ENCODE results near the gene ATP11A.
A peak's percentile ranks its signal among the peaks of the same experiment; 100 is the strongest.
"Not testable (repeated sequence)": the region's sequence is repeated elsewhere in the genome, so short reads cannot be mapped to it uniquely, and the experiment has no call there.

Gene ATP11A

DNA sequence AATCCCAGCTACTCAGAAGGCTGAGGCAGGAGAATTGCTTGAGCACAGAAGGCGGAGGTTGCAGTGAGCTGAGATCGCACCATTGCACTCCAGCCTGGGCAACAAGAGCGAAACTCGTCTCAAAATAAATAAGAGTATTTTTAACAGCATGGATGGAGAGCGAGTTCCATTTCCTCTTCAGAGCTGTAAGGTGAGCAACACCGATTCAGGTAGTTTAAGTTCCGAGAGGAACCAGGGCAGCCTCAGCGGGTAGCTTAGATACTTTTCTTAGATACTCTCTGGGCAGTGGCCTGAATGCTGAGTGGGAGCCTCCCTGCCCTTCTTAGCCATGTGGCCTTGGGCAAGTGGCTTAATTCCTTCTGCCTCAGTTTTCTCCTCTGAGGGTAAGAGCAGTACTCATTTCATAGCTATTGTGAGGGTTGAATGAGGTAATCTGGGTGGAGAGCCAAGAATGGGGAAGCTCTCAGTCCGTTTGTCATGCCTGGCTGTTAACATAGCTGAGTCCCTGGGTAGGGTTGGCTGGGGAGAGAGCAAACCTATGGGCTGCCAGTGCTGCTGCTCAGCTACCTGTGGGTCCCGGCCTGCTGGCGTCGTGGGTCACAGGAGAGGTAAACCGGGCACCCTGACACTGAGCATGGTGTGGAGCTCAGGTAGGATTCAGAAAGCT, 4.1 kb downstream of the ATP11A start:
- peak; percentile 64 for DNase-seq

DNA sequence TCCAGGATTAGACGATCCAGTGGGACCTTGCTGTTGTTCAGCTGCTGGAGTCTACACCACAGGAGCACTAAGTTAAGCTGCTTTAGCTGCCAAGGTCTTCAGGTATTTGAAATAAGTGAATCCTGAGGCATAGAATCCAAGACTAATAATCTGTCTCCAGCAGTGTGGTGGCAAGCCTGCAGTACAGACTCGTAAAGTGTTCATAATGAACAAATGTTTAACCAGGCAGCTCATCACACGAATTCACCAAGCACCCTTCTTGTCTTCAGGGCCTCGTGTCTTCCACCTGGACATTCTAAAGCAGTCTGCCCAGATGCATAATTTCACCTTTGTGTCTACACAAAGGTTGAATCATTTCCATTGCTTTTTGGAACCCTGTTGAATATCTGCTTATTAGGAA, 5.3 kb downstream of the ATP11A start:
- no peak for DNase-seq

DNA sequence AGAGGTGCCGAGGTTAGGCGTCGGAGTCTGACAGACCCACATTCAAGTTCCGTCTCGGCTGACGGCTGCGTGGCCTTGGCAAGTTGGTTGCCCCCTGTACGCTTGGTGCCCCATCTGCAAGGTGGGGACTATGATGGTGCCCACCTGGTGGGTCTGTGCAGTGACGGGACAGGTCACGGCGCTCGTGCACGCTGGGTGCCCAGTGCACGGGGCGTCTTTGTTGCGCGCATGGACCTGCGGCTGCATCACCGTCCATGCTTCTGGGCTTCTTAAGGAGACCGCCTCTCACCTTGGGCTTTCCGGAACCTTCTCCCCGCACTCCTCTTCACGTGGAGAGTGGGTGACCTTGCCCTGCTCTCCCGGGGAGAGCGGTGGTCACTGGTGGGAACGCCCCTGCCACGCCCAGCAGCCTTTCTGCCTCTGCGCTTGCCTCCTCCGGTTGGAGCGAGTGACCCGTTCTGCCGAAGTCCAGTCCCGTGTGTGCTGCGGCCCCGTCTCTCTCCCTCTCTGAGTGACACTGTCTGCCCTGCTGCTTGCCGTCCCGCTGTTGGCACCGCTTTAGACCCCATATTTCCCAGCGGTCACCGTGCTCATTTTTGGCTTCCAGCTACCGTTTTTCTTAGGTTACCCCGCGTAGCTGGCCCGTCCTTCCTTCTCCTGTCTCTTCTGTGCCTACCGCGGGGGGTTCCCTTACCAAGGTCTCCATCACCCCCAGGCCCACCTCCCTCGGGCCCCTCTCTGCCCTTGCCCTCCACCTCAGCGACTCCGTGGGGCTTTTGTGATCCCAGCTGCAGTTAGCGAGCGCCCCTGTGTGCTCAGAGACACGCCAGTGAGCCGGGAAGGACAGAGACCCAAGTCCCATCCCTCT, 6.4 kb downstream of the ATP11A start:
- DNase-seq, result no peak

DNA sequence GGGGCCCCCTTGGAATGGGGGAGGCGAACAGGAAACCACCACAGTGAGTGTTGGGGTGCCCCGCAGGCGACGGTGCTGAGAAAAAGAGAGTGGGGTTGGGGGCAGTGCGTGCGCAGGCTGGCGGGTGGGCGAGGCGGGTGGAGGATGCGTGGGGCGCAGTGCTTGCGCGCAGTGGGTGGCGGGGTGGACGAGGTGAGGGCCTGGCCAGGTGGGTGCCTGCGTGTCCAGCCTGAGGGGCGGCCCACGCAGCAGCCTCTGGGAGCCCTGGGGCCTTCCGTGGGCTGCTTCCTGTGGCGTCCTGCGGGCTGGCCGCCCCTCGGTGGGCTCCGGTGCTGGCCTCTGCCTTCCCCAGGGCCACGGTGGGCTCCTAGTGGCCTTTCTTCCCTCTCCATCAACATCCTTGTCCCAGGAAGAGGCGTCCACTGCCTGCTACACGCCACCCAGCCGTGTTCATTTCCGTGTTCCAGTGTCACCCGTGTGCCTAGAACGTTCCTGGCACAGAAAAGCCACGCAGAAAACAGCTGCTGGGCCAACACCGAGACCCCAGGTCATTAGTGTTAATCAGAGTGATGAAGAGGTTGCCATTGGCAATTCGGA, 7.1 kb downstream of the ATP11A start:
- DNase-seq, result no peak

DNA sequence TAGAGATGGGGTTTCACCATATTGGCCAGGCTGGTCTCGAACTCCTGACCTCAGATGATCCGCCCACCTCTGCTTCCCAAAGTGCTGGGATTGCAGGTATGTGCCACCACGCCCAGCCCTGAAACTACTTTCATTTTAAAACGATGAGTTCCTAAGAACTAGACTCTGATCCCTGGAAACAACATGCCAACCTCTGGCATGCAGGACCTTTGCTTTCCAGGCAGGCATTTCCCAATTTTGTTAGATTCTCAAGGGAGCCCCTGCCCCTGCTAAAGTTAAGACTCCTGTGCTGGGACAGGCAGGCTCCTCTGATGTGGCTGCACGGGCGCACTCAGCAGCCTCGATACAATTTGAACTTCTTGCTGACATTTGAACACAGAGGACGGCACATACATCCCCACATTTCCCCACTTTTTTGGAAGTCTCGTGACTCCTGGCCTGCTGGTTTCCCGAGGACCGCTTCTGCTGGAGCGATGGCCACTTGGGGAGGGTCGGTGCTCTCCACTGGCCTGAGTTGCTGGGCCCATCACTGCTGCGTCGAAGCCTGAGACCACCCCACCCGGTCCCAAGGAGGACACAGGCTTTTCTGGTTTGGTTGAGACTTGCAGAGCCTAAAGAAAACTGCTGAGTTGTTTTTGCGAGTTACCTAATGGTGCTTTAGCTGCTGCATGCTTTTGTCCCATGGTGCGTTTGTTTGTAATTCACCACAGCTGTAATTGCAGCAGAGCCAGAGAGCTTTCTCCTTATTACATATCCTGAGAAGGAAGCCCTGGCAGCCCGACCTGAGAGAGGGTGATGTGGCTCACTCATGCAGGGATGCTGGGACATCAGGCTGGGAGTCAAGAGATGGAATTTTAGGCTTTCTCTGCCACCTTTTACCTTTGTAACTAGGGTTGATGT, 8.2 kb downstream of the ATP11A start:
- peak; percentile 23 for DNase-seq

DNA sequence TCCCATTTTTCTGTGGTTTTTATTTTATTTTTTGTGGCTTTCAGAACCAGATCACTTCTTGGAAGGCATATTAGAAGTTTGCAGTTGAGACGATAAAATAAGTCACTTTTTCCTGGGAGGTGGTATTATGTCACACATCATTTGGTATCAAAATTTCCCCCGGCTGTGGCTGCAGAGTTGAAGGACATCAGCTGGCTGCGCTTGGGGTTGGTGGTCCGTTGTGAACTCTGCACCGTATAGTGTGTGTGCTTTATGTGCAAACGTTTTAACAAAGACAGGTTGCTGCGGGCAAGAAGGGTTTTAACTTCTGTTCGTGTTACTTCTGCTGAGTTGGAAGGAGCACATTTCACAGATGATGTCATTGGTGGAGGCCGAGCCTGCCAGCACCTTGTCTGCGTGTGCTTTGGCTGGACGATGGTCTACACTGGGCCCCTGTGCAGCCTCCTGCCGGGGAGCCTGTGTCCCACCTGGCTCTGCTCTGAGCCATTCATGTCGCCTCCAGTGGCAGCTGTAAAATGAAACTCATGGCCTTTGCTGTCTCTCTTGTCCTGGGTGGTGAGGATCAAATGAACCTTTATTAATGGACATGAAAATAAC, 9.6 kb downstream of the ATP11A start:
- no peak for DNase-seq

DNA sequence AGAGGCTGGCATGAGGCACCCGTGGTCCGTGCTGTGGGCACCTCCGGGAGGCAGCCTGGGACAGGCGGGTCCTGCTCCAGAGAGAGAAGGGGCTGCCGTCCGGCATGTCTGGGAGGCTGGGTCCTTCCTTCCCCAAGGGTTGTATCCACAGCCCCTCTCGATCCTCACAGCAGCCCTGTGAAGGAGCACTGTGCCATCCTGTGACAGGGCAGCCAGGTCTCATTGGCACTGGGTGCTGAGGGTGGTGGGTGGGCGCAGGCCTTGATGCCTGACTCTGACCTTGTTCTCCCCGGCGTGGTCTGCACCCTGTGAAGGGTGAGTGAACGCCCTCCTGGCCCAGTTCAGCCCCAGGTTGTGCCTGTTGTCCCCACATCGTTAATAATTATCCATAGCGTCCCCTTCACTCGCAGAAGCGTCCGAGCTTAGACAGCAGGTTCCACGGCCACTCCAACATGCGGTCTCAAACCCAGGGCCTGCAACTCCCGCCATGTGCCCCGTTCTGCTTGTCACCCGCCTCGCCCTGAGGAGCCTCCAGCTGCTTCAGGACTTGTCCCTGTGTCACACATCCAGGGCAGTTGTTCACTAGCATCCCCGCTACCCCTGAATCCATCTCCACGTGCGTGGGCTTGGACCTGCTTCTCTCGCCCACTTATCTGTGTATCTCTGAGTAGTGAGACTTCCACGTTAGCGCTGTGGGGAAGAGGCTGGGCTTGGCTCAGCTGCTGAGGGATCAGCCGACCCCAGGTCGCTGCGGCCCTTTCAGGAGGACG, 10.6 kb downstream of the ATP11A start:
- no peak for DNase-seq

DNA sequence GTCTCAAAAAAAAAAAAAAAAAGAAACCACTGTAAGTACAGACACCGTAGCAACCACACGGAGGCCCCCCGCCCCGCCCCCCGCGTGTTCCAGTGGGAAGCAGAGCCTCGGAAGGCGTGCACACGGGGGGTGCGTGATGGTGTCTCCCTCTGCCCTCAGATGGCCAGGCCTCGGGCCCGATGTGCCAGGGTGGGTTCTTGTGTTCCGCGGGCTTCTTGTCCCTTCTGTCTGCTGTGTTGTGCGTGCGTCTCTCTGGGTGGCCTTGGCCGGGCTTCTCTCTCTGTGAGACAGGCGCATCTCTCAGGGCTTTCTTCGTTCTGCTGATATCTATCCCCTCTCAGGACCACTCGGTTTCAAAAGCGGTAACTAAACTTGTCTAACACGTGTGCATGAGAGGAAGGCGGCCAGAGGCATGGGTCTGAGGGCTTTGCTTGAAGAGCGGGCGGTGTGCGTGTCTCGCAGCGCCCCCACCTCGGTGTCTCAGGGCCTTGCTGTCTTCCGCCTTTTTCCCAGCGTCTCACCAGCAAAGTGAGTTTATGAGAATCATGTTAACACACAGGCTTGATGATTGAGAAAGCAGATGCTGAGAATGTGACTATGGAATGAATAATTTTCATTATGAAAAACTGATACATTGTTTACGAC, 12.6 kb downstream of the ATP11A start:
- DNase-seq, result no peak

DNA sequence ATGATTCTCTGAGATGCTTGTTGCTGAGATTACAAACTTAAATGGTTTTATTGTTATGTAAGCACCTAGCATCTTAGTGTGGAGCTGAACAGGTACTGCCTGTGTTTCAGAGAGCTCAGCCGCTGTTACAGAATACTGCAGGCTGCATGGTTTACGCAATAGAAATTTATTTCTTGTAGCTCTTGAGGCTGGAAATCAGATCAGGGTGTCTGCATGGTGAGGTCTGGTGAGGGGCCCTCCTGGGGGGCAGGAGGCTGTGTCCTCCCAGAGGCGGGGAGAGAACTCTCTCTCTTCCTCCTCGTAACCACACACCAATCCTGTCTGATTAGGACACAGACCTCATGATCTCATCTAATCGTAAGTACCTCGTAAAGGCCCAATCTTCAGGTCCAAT, 13.1 kb downstream of the ATP11A start:
- DNase-seq, result peak; percentile 53

DNA sequence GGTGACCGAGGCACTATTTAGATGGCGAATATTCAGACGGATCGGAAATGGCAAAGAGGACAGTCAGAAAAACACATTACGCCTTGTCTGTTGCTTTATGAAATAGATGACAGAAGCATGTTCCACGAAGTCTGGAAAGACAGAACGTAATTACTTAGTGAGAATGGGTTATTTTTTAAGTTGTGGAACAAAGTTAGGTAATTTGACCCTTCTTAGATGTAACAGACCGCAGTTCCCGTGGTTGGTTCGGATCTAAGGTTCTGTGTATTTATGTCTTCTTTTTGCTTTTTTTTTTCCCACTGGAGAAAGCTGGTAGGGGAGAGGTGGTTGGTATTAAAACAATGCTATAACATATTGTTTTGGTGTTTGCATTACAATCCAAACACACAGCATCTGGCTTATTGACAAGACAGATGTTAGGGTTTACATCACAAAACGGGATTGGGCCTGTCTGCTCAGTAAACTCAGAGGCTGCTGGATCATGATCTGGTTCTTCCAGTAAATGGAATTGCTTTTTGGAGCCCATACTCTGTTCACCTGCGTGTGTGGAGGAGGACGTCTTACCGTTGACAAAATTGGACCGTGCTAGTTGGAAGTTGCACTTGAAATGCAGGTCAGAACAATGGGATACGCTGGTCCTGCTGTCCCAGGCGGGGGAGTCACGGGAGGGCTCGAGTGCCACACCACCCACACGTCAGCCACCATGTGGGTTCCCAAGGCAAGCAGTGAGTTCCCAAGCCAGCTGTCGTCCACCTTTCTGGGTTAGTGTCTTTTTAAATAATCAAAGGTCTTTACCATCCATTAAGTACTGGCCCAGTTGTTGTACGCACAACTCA, 13.8 kb downstream of the ATP11A start:
- no peak for DNase-seq

DNA sequence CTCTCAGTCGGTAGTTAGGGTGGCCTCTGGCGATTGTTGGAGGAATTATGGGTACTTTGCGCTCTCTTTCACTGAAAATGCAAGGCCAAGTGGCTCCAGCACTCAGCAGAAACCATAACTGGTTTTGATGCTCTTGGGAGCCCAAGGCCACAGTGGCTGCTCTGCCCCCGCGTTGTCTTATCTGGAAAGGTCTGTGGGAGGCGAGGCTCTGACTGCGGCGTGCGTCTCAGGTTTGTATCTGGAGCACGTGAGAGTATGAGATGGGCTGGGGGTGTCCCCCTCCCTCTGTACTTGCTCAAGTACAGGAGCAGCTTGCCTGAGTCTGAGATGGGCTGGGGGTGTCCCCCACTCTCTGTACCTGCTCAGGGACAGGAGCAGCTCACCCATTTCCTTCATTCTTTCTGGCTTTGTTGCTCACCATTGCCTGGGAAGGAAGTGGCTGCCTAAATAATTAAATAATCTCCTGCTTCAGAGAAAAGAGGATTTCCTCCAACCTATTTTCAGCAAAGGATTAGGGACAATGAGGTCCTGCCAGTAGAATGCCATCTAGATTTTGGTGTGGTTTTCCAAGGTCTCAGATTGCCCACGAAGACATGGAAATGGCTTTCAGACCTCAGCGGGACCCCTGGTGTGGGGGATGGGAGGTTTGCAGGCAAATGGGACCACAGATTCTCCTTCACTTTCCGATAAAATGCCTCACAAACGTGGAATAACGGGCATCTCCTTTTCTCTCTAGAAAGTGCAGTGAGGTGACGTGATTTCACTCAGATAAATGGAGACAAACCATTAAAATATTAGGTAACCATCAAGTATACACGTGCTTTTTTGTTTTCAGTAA, 14.7 kb downstream of the ATP11A start:
- no peak for DNase-seq

DNA sequence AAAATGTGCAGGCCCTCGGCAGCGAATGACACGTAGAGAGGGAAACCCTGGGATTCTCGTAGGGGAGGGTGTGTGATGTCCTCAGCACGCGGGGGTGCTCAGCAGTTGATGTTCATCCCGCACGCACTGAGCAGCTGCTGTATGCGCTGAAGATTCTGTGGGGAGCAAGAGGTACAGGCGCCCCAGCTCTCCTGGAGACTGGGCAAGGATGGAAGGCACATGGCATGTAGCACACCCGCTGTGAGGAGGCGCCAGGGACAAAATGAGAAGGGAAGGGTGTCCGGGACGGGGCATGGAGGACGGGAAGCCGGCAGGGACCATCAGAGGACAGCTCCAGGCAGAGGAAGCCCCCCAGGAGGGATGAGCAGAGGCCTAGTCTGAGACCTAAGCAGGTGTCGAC, 15.4 kb downstream of the ATP11A start:
- no peak for DNase-seq

DNA sequence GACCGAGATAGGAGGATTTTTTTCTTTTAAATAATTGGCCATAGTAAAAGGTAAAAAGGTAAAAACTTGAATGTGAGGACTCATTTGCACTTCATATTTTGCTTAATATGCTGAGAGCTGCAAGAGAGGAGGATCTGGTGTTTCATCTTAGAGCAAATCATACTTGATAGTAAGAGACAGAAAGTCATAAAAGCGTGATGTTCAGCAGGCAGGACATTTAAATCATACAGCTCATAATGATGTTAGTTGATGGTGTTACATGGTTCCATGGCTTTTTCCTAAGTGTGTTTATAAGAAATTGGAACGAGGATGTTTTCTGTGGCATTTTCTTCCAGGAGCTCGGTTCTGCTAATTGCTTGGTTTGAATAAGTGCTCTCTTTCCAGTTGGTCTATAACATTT, 16.3 kb downstream of the ATP11A start:
- DNase-seq, result no peak

DNA sequence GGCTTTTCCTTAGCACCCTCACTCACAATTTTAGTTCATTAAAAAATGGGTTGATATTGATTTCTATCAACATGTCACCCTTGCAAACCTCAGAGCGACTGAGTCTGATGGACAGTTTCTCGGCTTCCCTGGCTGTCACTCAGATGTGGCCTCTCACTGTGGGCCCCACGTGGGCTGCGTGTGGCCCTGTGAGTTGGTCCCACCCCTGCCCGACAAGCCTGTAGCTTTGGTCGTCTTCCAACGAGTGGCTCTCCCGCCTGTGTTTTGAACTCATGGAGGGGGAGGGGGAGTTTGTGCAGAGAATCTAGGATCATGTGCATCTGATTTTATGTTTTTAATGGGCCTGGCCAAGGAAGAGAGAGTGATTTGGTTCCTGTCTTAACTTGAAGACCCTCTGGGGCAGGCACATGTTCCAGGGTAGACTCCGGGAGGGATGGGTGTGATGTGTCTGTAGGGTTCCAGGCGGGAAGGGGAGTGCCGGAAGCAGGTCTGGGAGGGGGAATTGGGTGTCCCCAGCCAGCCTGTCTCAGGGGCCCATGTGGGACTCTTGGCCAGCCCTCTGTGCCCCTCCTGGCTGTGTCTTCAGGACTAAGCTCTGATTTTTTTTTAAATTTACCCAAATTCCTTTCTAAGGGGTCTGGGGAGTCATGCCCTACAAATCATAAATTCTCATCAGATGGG, 18.9 kb downstream of the ATP11A start:
- DNase-seq, result no peak

DNA sequence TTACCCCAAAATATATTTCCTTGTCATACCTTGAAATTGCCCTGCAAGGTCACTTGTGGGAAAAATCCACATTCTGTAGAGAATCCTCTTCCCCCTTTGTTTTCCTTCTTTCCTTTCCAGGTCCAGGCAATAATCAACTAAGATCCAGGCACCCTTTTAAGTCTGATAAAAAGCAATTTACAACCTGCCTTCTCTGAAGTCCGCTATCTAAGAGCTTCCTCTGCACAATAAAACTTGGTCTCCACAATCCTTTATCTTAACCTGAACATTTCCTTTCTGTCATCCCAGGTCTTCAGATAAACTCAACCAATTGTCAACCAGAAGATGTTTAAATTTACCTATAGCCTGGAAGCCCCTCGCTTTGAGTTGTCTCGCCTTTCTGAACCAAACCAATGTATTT, 19.5 kb downstream of the ATP11A start:
- DNase-seq, result not testable (repeated sequence)

DNA sequence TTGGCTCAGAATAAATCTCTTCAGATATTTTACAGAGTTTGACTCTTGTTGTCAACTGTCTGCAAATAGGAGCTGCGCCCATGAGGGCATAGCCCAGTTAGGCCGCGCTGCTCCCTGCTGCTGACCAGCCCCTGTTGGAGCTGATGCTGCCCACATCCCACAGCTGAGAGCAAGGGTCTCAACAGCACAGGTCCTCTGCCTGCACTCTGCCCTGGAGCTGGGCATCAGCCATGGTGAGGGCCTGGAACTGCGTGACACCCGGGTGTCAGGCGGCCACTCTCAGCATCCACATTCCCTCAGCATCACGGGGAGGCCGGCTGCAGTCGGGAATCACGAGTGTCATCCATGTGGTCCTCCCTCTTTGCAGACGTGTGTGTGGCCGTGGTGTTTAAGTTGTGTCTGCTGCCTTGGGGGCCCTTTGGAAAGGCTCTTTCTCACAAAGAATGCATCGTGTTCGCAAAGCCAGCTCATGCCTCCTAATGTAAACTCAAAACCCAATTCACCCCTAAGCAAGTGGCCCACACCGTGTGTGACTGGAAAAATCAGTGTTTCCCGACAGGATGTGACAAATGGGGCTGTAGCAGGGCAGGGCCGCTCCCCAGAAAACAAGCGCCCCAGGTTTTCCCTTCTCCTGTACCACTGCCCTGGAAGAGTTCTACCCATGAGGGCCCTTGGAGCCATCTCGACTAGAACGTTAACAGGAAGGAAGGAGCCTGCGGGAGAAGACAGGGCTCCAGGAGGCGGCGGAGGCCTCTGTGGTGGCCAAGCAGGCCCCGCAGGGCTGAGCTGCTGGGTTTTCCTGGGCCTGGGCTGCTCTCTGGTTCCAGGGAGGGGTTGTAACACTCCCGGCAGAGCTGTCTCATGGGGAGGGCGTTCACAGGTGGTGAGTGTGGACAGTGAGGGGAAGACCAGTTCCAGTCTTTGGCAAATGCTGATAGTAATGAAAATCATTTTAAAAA, 20.3 kb downstream of the ATP11A start:
- DNase-seq, result no peak

DNA sequence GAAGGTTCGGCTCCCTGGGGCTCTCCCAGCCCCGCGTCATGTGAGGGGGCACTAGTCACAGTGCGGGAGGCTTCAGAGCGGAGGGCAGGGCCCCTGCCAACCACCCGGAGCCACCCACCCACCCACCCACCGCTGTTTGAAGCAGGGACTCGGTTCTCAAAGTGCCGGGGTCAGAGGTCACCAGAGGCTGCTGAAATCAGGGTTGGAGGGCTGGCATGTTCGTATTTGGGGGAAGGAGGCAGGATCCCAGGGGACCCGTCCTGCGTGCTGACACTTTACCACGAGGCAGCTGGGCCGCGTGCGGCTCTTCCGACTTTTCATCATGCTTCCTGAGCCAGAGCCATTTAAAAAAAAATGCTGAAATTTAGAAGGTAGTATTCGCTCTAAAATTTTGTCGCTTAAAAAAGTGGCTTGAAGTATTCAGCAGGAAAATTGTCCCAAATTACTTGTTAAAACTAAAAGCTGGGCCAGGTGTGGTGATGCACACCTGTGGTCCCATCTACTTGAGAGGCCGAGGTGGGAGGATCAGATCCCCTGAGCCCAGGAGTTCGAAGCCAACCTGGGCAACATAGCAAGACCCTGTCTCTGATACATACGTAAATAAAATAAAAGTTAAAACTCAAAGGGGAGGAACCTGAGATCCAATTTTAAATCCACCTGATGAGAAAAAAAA, 21.2 kb downstream of the ATP11A start:
- no peak for DNase-seq

Measured in fibroblast of skin of abdomen (primary cell).